Esophagus muscularis mucosa (tissue), 4 donors: ENCODE data around the gene SEC23IP. TPM values are rescaled to one million over a fixed set of nuclear protein-coding genes. Genes with fewer than 3 reads are reported as not detected.

Experiments used
- DNase-seq: peaks from one replicate; pipeline ENCODE4 v3.0.0-alpha.2; 2017; ENCODE audit errors: extremely low spot score
- H3K27ac ChIP-seq, 4 donors: fragments of 200-600 bp; sonication (generic); replicated peaks in 1 of 4; 1 replicate in 3 of 4; 2 replicates in 1 of 4; pipeline ENCODE4 v1.5.1; 2016 to 2019; ENCODE audit warnings: mild to moderate bottlenecking in 1 of 4
- H3K27me3 ChIP-seq, 4 donors: fragments of 200-600 bp; sonication (generic); one replicate each; pipeline versions ENCODE4 v1.5.1 to v1.6.0; 2016 to 2019
- H3K36me3 ChIP-seq, 4 donors: fragments of 200-600 bp; sonication (generic); one replicate each; pipeline ENCODE4 v1.5.1; 2016 to 2019
- H3K4me1 ChIP-seq, 4 donors: fragments of 200-600 bp; sonication (generic); one replicate each; pipeline ENCODE4 v1.5.1; 2016 to 2019
- H3K4me3 ChIP-seq, 4 donors: fragments of 200-600 bp; sonication (generic); 1 replicate in 2 of 4; 2 replicates in 2 of 4; pipeline ENCODE4 v1.5.1; 2016 to 2019; ENCODE audit warnings: mild to moderate bottlenecking in 4 of 4, moderate library complexity in 1 of 4
- H3K9me3 ChIP-seq, 4 donors: fragments of 200-600 bp; sonication (generic); 1 replicate in 3 of 4; 2 replicates in 1 of 4; pipeline ENCODE4 v1.5.1; 2016 to 2019
- CTCF ChIP-seq, 3 experiments: fragments of 200-600 bp in 2 of 3; fragments of 450-650 bp in 1 of 3; sonication (generic) in 2 of 3; IDR thresholded peaks; one replicate each; pipeline ENCODE4 v1.5.1; 2017 to 2019; ENCODE audit warnings: antibody characterized with exemption in 3 of 3, mild to moderate bottlenecking in 2 of 3, moderate library complexity in 1 of 3
- EP300 ChIP-seq: sonication (generic); formaldehyde crosslinking; IDR thresholded peaks from one replicate; pipeline ENCODE4 v1.6.1; 2017; ENCODE audit warnings: antibody characterized with exemption
- POLR2A ChIP-seq: fragments of 450-650 bp; IDR thresholded peaks from one replicate; pipeline ENCODE4 v1.6.1; 2017; ENCODE audit warnings: antibody characterized with exemption, moderate library complexity, mild to moderate bottlenecking, low read depth
- POLR2AphosphoS5 ChIP-seq, 2 donors: sonication (generic); formaldehyde crosslinking; IDR thresholded peaks; one replicate each; pipeline ENCODE4 v1.6.1; 2017; ENCODE audit warnings: antibody characterized with exemption in 2 of 2
- WGBS: methylation state at CpG from one replicate; pipeline ENCODE4 v1.1.5; 2018; 5-methylcytosine and 5-hydroxymethylcytosine counted together
- intact Hi-C: fragments of 100-400 bp; cut with DNase I; formaldehyde crosslinking; loops from one replicate; pipeline ENCODE4 v1.15.1; 2023
- total RNA-seq, 4 donors: library from RNA; depleted of rRNA; stranded (reverse); fragments of >200 nt; gene quantifications; one replicate each; pipeline versions ENCODE4 v1.1.0 to v1.2.1, GENCODE V29; 2016

SEC23IP gene
- total RNA-seq, 4 donors from 2014 or later, result 22.4 to 29.9 (median 24.2) TPM

- no peak overlapping the region for H3K27ac ChIP-seq
- no peak for DNase-seq
- no peaks in the 10 kb centered on the region for H3K9me3 ChIP-seq
- no peaks in the 10 kb centered on the region for H3K36me3 ChIP-seq
- intact Hi-C loops, result no loop called here
- H3K27me3 ChIP-seq, result no peaks in the 10 kb centered on the region
- no peaks in the 10 kb centered on the region for H3K4me1 ChIP-seq
- 74% methylated on average over 5 of the region's 5 CpGs for WGBS
- H3K4me3 ChIP-seq, result no peak overlapping the region
- TF ChIP-seq CTCF (IDR thresholded peaks at IDR 0.05) (no peak), POLR2AphosphoS5 (IDR thresholded peaks at IDR 0.05) (no peak), POLR2A (no peak), EP300 (no peak)
Measured at GRCh38 chr10:119973281-119973680, 80.8 kb downstream of the SEC23IP start.

GRCh38 chr10:119976421-119976820 lies 83.9 kb downstream of the SEC23IP start:
- TF ChIP-seq POLR2AphosphoS5 (IDR thresholded peaks at IDR 0.05), result no peak
- Histone ChIP-seq H3K27me3 (no peaks in the 10 kb centered on the region), H3K27ac (no peak overlapping the region), H3K4me3 (no peak overlapping the region), H3K4me1 (peaks cover 0 to 8% (median 6%) of the 10 kb centered on the region in 4 donors), H3K36me3 (no peaks in the 10 kb centered on the region), H3K9me3 (no peaks in the 10 kb centered on the region)
- 70% methylated on average over 3 of the region's 3 CpGs for WGBS
- intact Hi-C loops, result no loop called here
- peak; percentile 72 for DNase-seq

DNA sequence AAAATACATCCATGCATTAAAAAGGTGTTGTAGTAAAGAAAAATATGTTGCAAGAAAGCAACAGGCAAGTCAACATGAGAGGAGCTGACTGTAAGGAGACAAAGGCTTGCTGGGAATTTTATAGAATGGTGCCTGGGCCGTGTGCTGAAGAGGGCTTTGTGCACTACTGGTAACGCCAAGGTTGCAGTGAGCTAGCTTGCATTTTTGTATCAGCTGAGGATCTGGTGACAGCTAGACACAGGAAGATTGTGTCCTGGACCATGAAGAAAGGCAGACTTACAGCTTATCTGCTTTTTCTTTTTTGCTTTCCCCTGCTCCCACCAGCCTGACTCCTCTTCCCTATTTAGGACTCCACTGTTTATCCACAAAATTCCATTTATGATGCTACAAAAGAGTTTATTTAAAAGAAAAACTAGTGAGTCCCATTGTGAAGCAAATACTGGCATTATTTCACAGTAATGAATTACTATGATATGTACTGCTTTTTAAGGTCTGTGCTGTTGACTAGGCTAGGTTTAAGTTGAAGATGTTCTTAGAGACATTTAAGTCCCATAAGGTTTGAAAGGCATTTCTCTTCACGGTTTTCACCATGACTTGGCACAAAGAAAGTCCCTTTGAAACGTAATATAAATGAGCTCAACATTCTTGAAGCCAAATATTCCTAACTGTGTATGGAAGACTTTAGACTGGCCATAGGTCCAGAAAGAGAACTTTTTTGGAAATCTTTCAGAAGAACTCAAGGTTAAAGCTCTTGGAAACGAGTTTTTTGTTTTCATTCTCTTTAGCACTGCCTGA lies 88.6 kb downstream of the SEC23IP start:
- 46% methylated on average over 5 of the region's 5 CpGs for WGBS
- intact Hi-C loops, result no loop called here
- DNase-seq, result no peak
- H3K36me3 ChIP-seq, result no peaks in the 10 kb centered on the region
- TF ChIP-seq EP300 (no peak), CTCF (IDR thresholded peaks at IDR 0.05) (no peak), POLR2AphosphoS5 (IDR thresholded peaks at IDR 0.05) (no peak), POLR2A (no peak)
- peaks cover 0 to 18% (median 15%) of the 10 kb centered on the region in 4 donors for H3K4me1 ChIP-seq
- no peaks in the 10 kb centered on the region for H3K27me3 ChIP-seq
- H3K9me3 ChIP-seq, result no peaks in the 10 kb centered on the region
- H3K27ac ChIP-seq, result peak overlapping the region in 1 of 4 donors; percentile 20
- H3K4me3 ChIP-seq, result no peak overlapping the region

DNA sequence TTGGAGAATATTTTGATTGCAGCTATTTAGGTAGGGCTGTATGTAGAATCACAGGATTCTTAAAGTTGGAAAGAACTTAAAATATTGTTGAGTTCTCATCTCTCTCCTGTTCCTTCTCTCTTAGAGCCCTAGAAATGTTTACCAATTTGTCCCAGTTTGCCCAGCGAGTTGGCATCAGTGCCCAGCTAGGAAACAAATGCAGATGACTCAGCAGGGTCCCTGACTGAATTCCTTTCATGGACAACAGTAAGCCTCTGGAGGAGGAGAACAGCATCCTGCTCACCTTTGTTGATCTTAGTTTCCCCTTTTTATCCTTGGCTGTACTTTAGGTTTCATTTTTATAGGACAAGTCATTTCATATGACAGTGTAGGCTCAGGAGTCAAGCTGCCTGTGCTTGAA lies 89.3 kb downstream of the SEC23IP start:
- no peaks in the 10 kb centered on the region for H3K27me3 ChIP-seq
- no peaks in the 10 kb centered on the region for H3K36me3 ChIP-seq
- intact Hi-C loops, result no loop called here
- no peak overlapping the region for H3K4me3 ChIP-seq
- no peak for TF ChIP-seq POLR2A
- no peak for TF ChIP-seq EP300
- no peak for TF ChIP-seq CTCF (IDR thresholded peaks at IDR 0.05)
- no peak for TF ChIP-seq POLR2AphosphoS5 (IDR thresholded peaks at IDR 0.05)
- 8% methylated on average over 1 of the region's 1 CpG for WGBS
- DNase-seq, result no peak
- peaks cover 0 to 18% (median 15%) of the 10 kb centered on the region in 4 donors for H3K4me1 ChIP-seq
- no peaks in the 10 kb centered on the region for H3K9me3 ChIP-seq
- peak overlapping the region in 1 of 4 donors; percentile 20 for H3K27ac ChIP-seq

- H3K27me3 ChIP-seq, result peaks cover 0 to 8% (median 0%) of the 10 kb centered on the region in 4 donors
- intact Hi-C loops, result no loop called here
- TF ChIP-seq CTCF (IDR thresholded peaks at IDR 0.05), result no peak
- TF ChIP-seq POLR2A, result no peak
- no peak for TF ChIP-seq POLR2AphosphoS5 (IDR thresholded peaks at IDR 0.05)
- TF ChIP-seq EP300, result no peak
- no peaks in the 10 kb centered on the region for H3K4me1 ChIP-seq
- no peaks in the 10 kb centered on the region for H3K9me3 ChIP-seq
- DNase-seq, result no peak
- H3K36me3 ChIP-seq, result no peaks in the 10 kb centered on the region
- no peak overlapping the region for H3K27ac ChIP-seq
- 93% methylated on average over 1 of the region's 1 CpG for WGBS
- no peak overlapping the region for H3K4me3 ChIP-seq
Measured at GRCh38 chr10:119988333-119988732, 95.8 kb downstream of the SEC23IP start.
